IMR-90 (cell line): Measurements from ENCODE around the gene GDF15. TPM values are rescaled to one million over a fixed set of nuclear protein-coding genes. Genes with fewer than 3 reads are reported as not detected.

Experiments
- ATAC-seq: fragments of 200-7000 bp; cut with Tn5 transposase; 2 replicates; pipeline ENCODE4 v1.9.1; 2020; ENCODE audit warnings: low read depth, mild to moderate bottlenecking, moderate library complexity
- BruUV-seq: library from RNA; stranded (reverse); fragments of 400-500 nt; replicated peaks from 2 replicates; lab custom pipeline; 2021; lab: Mats Ljungman, UMichigan
- CTCF ChIA-PET: fragments of 300-600 bp; formaldehyde crosslinking; extraction: SDS; loops from one replicate; lab custom pipeline; 2021; ENCODE audit warnings: antibody characterized with exemption; lab: Yijun Ruan, JAX
- POLR2A ChIA-PET: fragments of 300-600 bp; sonication (Branson Sonifier 250); formaldehyde crosslinking; loops from one replicate; lab custom pipeline; 2022; ENCODE audit warnings: antibody characterized with exemption; ENCODE audit not compliant: unreplicated experiment; lab: Charles Lee
- DNase-seq: peaks from one replicate; pipeline ENCODE4 v3.0.0; 2013
- H2AFZ ChIP-seq: replicated peaks from 2 replicates; pipeline ENCODE3; 2013; ENCODE audit warnings: low read length, mild to moderate bottlenecking; ENCODE audit not compliant: poor library complexity
- H2AK5ac ChIP-seq: 2 replicates; pipeline ENCODE4 v1.6.1; 2013; ENCODE audit warnings: low read depth, low read length, inconsistent platforms
- H2AK9ac ChIP-seq: replicated peaks from 2 replicates; pipeline ENCODE3; 2013; ENCODE audit warnings: mild to moderate bottlenecking, low read depth, low read length, moderate library complexity; ENCODE audit not compliant: poor library complexity
- H2BK120ac ChIP-seq: 2 replicates; pipeline ENCODE4 v1.6.1; 2013; ENCODE audit warnings: low read depth, low read length, inconsistent platforms
- H2BK15ac ChIP-seq: 3 replicates; pipeline ENCODE4 v1.6.1; 2013; ENCODE audit warnings: low read depth, low read length, inconsistent platforms
- H2BK20ac ChIP-seq: 2 replicates; pipeline ENCODE4 v1.6.1; 2013; ENCODE audit warnings: low read depth, mild to moderate bottlenecking, inconsistent platforms, low read length, moderate library complexity
- H2BK5ac ChIP-seq: 2 replicates; pipeline ENCODE4 v1.6.1; 2013; ENCODE audit warnings: mild to moderate bottlenecking, low read depth, low read length, inconsistent platforms; ENCODE audit not compliant: poor library complexity, severe bottlenecking
- H3K14ac ChIP-seq: replicated peaks from 2 replicates; pipeline ENCODE4 v1.6.1; 2013; ENCODE audit warnings: low read depth, low read length, inconsistent platforms
- H3K18ac ChIP-seq: 2 replicates; pipeline ENCODE4 v1.6.1; 2013; ENCODE audit warnings: low read depth, low read length, control low read depth
- H3K23ac ChIP-seq: 2 replicates; pipeline ENCODE4 v1.6.1; 2013; ENCODE audit warnings: low read depth, low read length, inconsistent platforms
- H3K27ac ChIP-seq: 2 replicates; pipeline ENCODE4 v1.5.1; 2013; ENCODE audit warnings: mild to moderate bottlenecking, control low read depth, low read length; ENCODE audit not compliant: insufficient read depth
- H3K27me3 ChIP-seq: 2 replicates; pipeline ENCODE4 v1.6.1; 2013; ENCODE audit warnings: low read length; ENCODE audit not compliant: control insufficient read depth, insufficient read depth
- H3K36me3 ChIP-seq: 2 replicates; pipeline ENCODE4 v1.6.1; 2013; ENCODE audit warnings: low read length, mixed read lengths; ENCODE audit not compliant: control insufficient read depth, insufficient read depth
- H3K4ac ChIP-seq: 2 replicates; pipeline ENCODE4 v1.6.1; 2013; ENCODE audit warnings: low read depth, low read length, inconsistent platforms
- H3K4me1 ChIP-seq: 2 replicates; pipeline ENCODE4 v1.6.1; 2013; ENCODE audit warnings: low read length, mixed read lengths; ENCODE audit not compliant: control insufficient read depth, insufficient read depth
- H3K4me2 ChIP-seq: 2 replicates; pipeline ENCODE4 v1.6.1; 2013; ENCODE audit warnings: low read depth, mild to moderate bottlenecking, control low read depth, low read length, moderate library complexity
- H3K4me3 ChIP-seq: 2 replicates; pipeline ENCODE4 v1.5.1; 2013; ENCODE audit warnings: low read depth, mild to moderate bottlenecking, control low read depth, low read length, moderate library complexity; ENCODE audit not compliant: insufficient read depth
- H3K56ac ChIP-seq: 2 replicates; pipeline ENCODE4 v1.6.1; 2013; ENCODE audit warnings: low read length, inconsistent platforms; ENCODE audit not compliant: insufficient read depth; ENCODE audit errors: extremely low read depth
- H3K79me1 ChIP-seq, 2 experiments: 2 replicates each; pipeline ENCODE4 v1.6.1; 2013; ENCODE audit warnings: low read length in 2 of 2, inconsistent platforms in 1 of 2, low read depth in 1 of 2
- H3K9ac ChIP-seq: 2 replicates; pipeline ENCODE4 v1.6.1; 2013; ENCODE audit warnings: low read depth, low read length, control low read depth
- H3K9me1 ChIP-seq: 2 replicates; pipeline ENCODE4 v1.6.1; 2013; ENCODE audit warnings: low read length, inconsistent platforms; ENCODE audit not compliant: insufficient read depth
- H3K9me3 ChIP-seq: 2 replicates; pipeline ENCODE4 v1.6.1; 2013; ENCODE audit warnings: low read length; ENCODE audit not compliant: control insufficient read depth, insufficient read depth
- H4K20me1 ChIP-seq: 2 replicates; pipeline ENCODE4 v1.6.1; 2013; ENCODE audit warnings: low read length, inconsistent platforms; ENCODE audit not compliant: insufficient read depth
- H4K5ac ChIP-seq: 2 replicates; pipeline ENCODE4 v1.6.1; 2013; ENCODE audit warnings: mild to moderate bottlenecking, low read depth, low read length, control low read depth
- H4K8ac ChIP-seq, 2 experiments: 2 replicates each; pipeline ENCODE4 v1.6.1; 2013; ENCODE audit warnings: low read depth in 2 of 2, low read length in 2 of 2, control low read depth in 1 of 2, inconsistent platforms in 1 of 2
- H4K91ac ChIP-seq: 2 replicates; pipeline ENCODE4 v1.6.1; 2013; ENCODE audit warnings: low read depth, low read length, inconsistent platforms; ENCODE audit not compliant: insufficient read depth
- CHD1 ChIP-seq: IDR thresholded peaks from 2 replicates; pipeline ENCODE4 v1.6.1; 2012; ENCODE audit warnings: low read depth, low read length, improper control_type of control experiment
- MXI1 ChIP-seq: IDR thresholded peaks from 2 replicates; pipeline ENCODE4 v1.6.1; 2012; ENCODE audit warnings: low read depth, mild to moderate bottlenecking, low read length, moderate library complexity, borderline replicate concordance
- WGBS, 2 experiments: methylation state at CpG; one replicate each; pipeline versions ENCODE4 v1.1.5 to v1.1.7; 2013; ENCODE audit warnings: missing lambda C conversion rate in 2 of 2; ENCODE audit not compliant: insufficient read length in 1 of 2; ENCODE audit errors: extremely low coverage in 2 of 2; 5-methylcytosine and 5-hydroxymethylcytosine counted together
- dilution Hi-C: fragments of 300-500 bp; cut with HindIII; formaldehyde crosslinking; loops from one replicate; pipeline ENCODE4 v1.14.3; 2018; ENCODE audit warnings: low sequenced_read_pairs; ENCODE audit not compliant: unreplicated experiment
- in situ Hi-C: fragments of 300-500 bp; cut with MboI; formaldehyde crosslinking; loops from 3 replicates; pipeline ENCODE4 v1.14.3; 2019; ENCODE audit warnings: low sequenced_read_pairs, inconsistent platforms, mixed read lengths
- intact Hi-C: fragments of 100-400 bp; cut with micrococcal nuclease; formaldehyde crosslinking; loops from 2 replicates; pipeline ENCODE4 v1.10.0; 2022
- polyA plus RNA-seq, 3 experiments: library from polyadenylated mRNA; depleted of rRNA; stranded (reverse); fragments of >200 nt; gene quantifications; 2 replicates each; pipeline ENCODE4 v1.2.3, GENCODE V29; 2012; ENCODE audit warnings: low replicate concordance in 1 of 3
- total RNA-seq: library from RNA; depleted of rRNA; stranded (reverse); fragments of >200 nt; gene quantifications from 2 replicates; pipeline ENCODE4 v1.2.3, GENCODE V29; 2012
- TF ChIP-seq, protein P1 (sequence below): fragments of 150-350 bp; IDR thresholded peaks from 2 replicates; pipeline ENCODE4 v1.6.1; 2016; ENCODE audit warnings: low read depth, mild to moderate bottlenecking, low read length, moderate library complexity, borderline replicate concordance

Gene GDF15
- total and polyA plus RNA-seq, 2 of the 4 experiments (the other 2 are of a cell fraction): 5.6 to 49.8 TPM

DNA sequence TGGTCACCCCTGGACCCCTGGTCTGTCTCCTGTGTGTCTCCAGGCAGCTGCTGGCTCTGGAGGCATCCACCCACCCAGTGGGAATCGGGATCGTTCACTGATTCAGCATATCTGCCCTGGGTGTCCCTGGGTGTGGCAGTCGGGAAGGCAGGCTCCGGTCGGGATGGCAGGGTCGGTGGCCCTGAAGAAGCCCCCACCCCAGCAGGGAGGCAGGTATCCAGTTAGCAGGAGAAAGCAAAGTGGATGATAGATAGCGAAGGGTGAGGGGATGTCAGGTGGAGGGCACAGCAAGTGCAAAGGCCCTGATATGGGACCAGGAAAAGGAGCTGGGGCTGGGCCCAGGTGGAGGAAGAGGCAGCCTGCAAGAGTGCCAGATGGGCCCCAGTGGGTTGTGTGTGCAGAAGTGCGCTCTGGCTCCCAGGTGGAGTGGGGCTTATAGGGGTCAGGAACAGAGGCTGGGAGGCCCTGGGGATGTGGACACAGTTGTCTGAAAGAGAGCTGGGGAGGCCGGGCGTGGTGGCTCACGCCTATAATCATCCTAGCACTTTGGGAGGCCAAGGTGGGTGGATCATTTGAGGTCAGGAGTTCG, 35.5 kb downstream of the GDF15 start:
- H2BK120ac ChIP-seq: no peak overlapping the region
- dilution Hi-C loops: no loop called here
- 0 out of 2 replicates have a peak overlapping the region, but pooled peaks have one; percentile 56 for H2AK5ac ChIP-seq
- no peak overlapping the region for H2AK9ac ChIP-seq
- H4K5ac ChIP-seq: no peak overlapping the region
- peak overlapping the region; percentile 3 for H3K4ac ChIP-seq
- in situ Hi-C loops: no loop called here
- H2BK5ac ChIP-seq: no peak overlapping the region
- H3K18ac ChIP-seq: no peak overlapping the region
- H4K91ac ChIP-seq: no peak overlapping the region
- H3K4me1 ChIP-seq: peaks cover 30% of the 10 kb centered on the region
- BruUV-seq: no TSS peak
- no peak overlapping the region for H4K8ac ChIP-seq
- 92% methylated on average over 4 of the region's 12 CpGs; no CpG with 5 or more reads in 1 of the 2 experiments for WGBS, 2 experiments
- H3K79me1 ChIP-seq: peaks cover 4 to 68% of the 10 kb centered on the region in 2 experiments
- H2BK20ac ChIP-seq: no peak overlapping the region
- ChIA-PET POLR2A (interaction anchor here (0.6 to 1.2 kb wide), 2 partner anchors 9 to 99 kb away, joined by 3 read pairs; no protein-coding TSS in a partner anchor), CTCF (interaction anchor here (0.6 to 0.8 kb wide), 3 partner anchors 57 to 239 kb away, joined by 3 to 4 read pairs (median 3); no protein-coding TSS in a partner anchor)
- H3K4me2 ChIP-seq: no peak overlapping the region; the same call in 1 of the 2 replicates
- TF ChIP-seq CHD1 (no peak), MXI1 (no peak)
- TF ChIP-seq, protein P1, sequence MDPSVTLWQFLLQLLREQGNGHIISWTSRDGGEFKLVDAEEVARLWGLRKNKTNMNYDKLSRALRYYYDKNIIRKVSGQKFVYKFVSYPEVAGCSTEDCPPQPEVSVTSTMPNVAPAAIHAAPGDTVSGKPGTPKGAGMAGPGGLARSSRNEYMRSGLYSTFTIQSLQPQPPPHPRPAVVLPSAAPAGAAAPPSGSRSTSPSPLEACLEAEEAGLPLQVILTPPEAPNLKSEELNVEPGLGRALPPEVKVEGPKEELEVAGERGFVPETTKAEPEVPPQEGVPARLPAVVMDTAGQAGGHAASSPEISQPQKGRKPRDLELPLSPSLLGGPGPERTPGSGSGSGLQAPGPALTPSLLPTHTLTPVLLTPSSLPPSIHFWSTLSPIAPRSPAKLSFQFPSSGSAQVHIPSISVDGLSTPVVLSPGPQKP: no peak
- H3K27ac ChIP-seq: no peak overlapping the region
- 0 out of 2 replicates have a peak overlapping the region, but pooled peaks have one; percentile 41 for H3K14ac ChIP-seq
- H3K4me3 ChIP-seq: no peak overlapping the region
- H2BK15ac ChIP-seq: no peak overlapping the region
- peak overlapping the region; percentile 57 for H3K23ac ChIP-seq
- no peak overlapping the region for H3K9ac ChIP-seq
- H4K20me1 ChIP-seq: peaks cover 57% of the 10 kb centered on the region
- no peak for DNase-seq
- ATAC-seq: no peak
- intact Hi-C loops: no loop called here
- H2AFZ ChIP-seq: no peak overlapping the region
- H3K9me3 ChIP-seq: no peaks in the 10 kb centered on the region
- H3K9me1 ChIP-seq: peaks cover 23% of the 10 kb centered on the region
- H3K56ac ChIP-seq: no peak overlapping the region
- H3K36me3 ChIP-seq: no peaks in the 10 kb centered on the region
- H3K27me3 ChIP-seq: no peaks in the 10 kb centered on the region
